ENCODE results near the gene RCBTB2. TPM values are rescaled to one million over a fixed set of nuclear protein-coding genes. Genes with fewer than 3 reads are reported as not detected.
"Not testable (repeated sequence)": the region's sequence is repeated elsewhere in the genome, so short reads cannot be mapped to it uniquely, and the experiment has no call there.

RCBTB2 gene
- total and polyA plus RNA-seq, 4 donors, result 4.1 to 9.0 (median 5.4) TPM

- TF ChIP-seq FOXA1 (IDR thresholded peaks at IDR 0.05) (no peak), RXRA (IDR thresholded peaks at IDR 0.05) (no peak), JUND (IDR thresholded peaks at IDR 0.05) (no peak), HNF4G (IDR thresholded peaks at IDR 0.05) (no peak)
Observed at GRCh38 chr13:48457578-48458242, 75.2 kb downstream of the RCBTB2 start (continued).

GRCh38 chr13:48456546-48456945, 76.3 kb downstream of the RCBTB2 start:
- DNase-seq (ENCODE audit: low spot score), result no peak
- Histone ChIP-seq H3K9ac (ENCODE audit: low read depth in 1 of 2, low read length in 2 of 2) (no peak overlapping the region), H3K4me1 (ENCODE audit: control insufficient read depth in 4 of 4, insufficient read depth in 4 of 4, low read length in 3 of 4) (no peaks in the 10 kb centered on the region), H3K36me3 (ENCODE audit: control insufficient read depth in 4 of 4, insufficient read depth in 3 of 4, low read depth in 1 of 4, low read length in 3 of 4) (peaks cover 0 to 11% (median 3%) of the 10 kb centered on the region in 4 donors), H3K4me3 (ENCODE audit: low read depth in 1 of 3, low read length in 3 of 3) (no peak overlapping the region), H3K27ac (ENCODE audit: low read depth in 1 of 2, low read length in 2 of 2) (no peak overlapping the region), H3K27me3 (ENCODE audit: control insufficient read depth in 4 of 4, insufficient read depth in 4 of 4, low read length in 3 of 4) (no peaks in the 10 kb centered on the region), H3K9me3 (ENCODE audit: control insufficient read depth in 4 of 4, low read length in 3 of 4) (no peaks in the 10 kb centered on the region)
- TF ChIP-seq YY1 (IDR thresholded peaks at IDR 0.05) (no peak), GABPA (IDR thresholded peaks at IDR 0.05 in 1 of 2, conservative IDR thresholded peaks at IDR 0.05 in 1 of 2) (no peak), TAF1 (conservative IDR thresholded peaks at IDR 0.05) (no peak), ZBTB33 (IDR thresholded peaks at IDR 0.05) (no peak), SP1 (IDR thresholded peaks at IDR 0.05) (no peak), MAX (IDR thresholded peaks at IDR 0.05) (no peak), REST (IDR thresholded peaks at IDR 0.05) (no peak), RAD21 (IDR thresholded peaks at IDR 0.05) (no peak), HNF4A (conservative IDR thresholded peaks at IDR 0.05) (no peak), NR2F2 (IDR thresholded peaks at IDR 0.05) (no peak), JUND (IDR thresholded peaks at IDR 0.05) (no peak), FOXA1 (IDR thresholded peaks at IDR 0.05) (no peak), HNF4G (IDR thresholded peaks at IDR 0.05) (no peak), RXRA (IDR thresholded peaks at IDR 0.05) (no peak)
- WGBS, result 98% methylated on average over 10 of the region's 10 CpGs

- not testable (repeated sequence) for H3K4me1 ChIP-seq (ENCODE audit: control insufficient read depth in 4 of 4, insufficient read depth in 4 of 4, low read length in 3 of 4); DNase-seq (ENCODE audit: low spot score); H3K27me3 ChIP-seq (ENCODE audit: control insufficient read depth in 4 of 4, insufficient read depth in 4 of 4, low read length in 3 of 4)
Observed at GRCh38 chr13:48451196-48451595, 81.7 kb downstream of the RCBTB2 start.

More at GRCh38 chr13:48451196-48451595, 81.7 kb downstream of the RCBTB2 start:
- H3K9me3 ChIP-seq (ENCODE audit: control insufficient read depth in 4 of 4, low read length in 3 of 4); H3K27ac ChIP-seq (ENCODE audit: low read depth in 1 of 2, low read length in 2 of 2); H3K36me3 ChIP-seq (ENCODE audit: control insufficient read depth in 4 of 4, insufficient read depth in 3 of 4, low read depth in 1 of 4, low read length in 3 of 4); H3K4me3 ChIP-seq (ENCODE audit: low read depth in 1 of 3, low read length in 3 of 3); H3K9ac ChIP-seq (ENCODE audit: low read depth in 1 of 2, low read length in 2 of 2): not testable (repeated sequence)
